ENCODE data around the gene CD58. TPM values are rescaled to one million over a fixed set of nuclear protein-coding genes. Genes with fewer than 3 reads are reported as not detected.

Gene CD58
- total RNA-seq: 21.8 and 27.7 TPM in 2 replicates

GRCh38 chr1:116570358-116571214, at the start of gene CD58:
TSS of gene CD58 (minus strand) at chr1:116571026. CDS start at chr1:116570972, 54 bp downstream.

Other genes with a start within 250 kb of the CD58 start
- gene ATP1A1, start 197.8 kb downstream of the CD58 start, total RNA-seq: 159 and 183 TPM in 2 replicates
- gene IGSF3, start 96.7 kb upstream of the CD58 start, total RNA-seq: 0.30 and 0.97 TPM in 2 replicates
- not detected in 2 replicates for gene CD2, start 183.4 kb upstream of the CD58 start, total RNA-seq